Testis (tissue), 3 donors: ENCODE data around the gene GRM8. TPM values are rescaled to one million over a fixed set of nuclear protein-coding genes. Genes with fewer than 3 reads are reported as not detected.

Experiments used
- DNase-seq: peaks from one replicate; pipeline ENCODE4 v3.0.0-alpha.2; 2019
- H3K27ac ChIP-seq, 2 donors: fragments of 200-600 bp; sonication (generic); one replicate each; pipeline ENCODE4 v1.5.1; 2019
- H3K27me3 ChIP-seq: fragments of 200-600 bp; sonication (generic); one replicate; pipeline ENCODE4 v1.5.1; 2019
- H3K36me3 ChIP-seq: fragments of 200-600 bp; sonication (generic); one replicate; pipeline ENCODE4 v1.5.1; 2017; ENCODE audit warnings: low read depth; ENCODE audit errors: missing control alignments
- H3K4me1 ChIP-seq: fragments of 200-600 bp; sonication (generic); one replicate; pipeline ENCODE4 v1.5.1; 2019
- H3K4me3 ChIP-seq, 2 donors: fragments of 200-600 bp; sonication (generic); one replicate each; pipeline ENCODE4 v1.5.1; 2017 to 2019
- H3K9me3 ChIP-seq: fragments of 200-600 bp; sonication (generic); one replicate; pipeline ENCODE4 v1.5.1; 2017
- CTCF ChIP-seq, 3 experiments: fragments of 450-650 bp in 2 of 3; fragments of 200-600 bp in 1 of 3; sonication (generic) in 1 of 3; IDR thresholded peaks; one replicate each; pipeline ENCODE4 v1.5.1; 2016 to 2019; ENCODE audit warnings: antibody characterized with exemption in 3 of 3, mild to moderate bottlenecking in 2 of 3, moderate library complexity in 1 of 3
- POLR2A ChIP-seq: fragments of 450-650 bp; IDR thresholded peaks from one replicate; pipeline ENCODE4 v1.6.1; 2017; ENCODE audit warnings: antibody characterized with exemption, mild to moderate bottlenecking, moderate library complexity
- WGBS, 2 donors: methylation state at CpG; one replicate each; pipeline ENCODE4 v1.1.5; 2018; 5-methylcytosine and 5-hydroxymethylcytosine counted together
- intact Hi-C: fragments of 100-400 bp; cut with DNase I; formaldehyde crosslinking; loops from one replicate; pipeline ENCODE4 v1.15.1; 2023; ENCODE audit warnings: low total_unique reads
- polyA plus RNA-seq: library from polyadenylated mRNA; stranded (reverse); fragments of 350-450 nt; fragmentation: Illumina TruSeq; extraction: RNeasy Lipid Tissue Mini Kit (QIAGEN cat#74804); gene quantifications from one replicate; pipeline ENCODE4 v1.2.3, GENCODE V29; 2014; ENCODE audit warnings: low read depth, low replicate concordance; ENCODE audit not compliant: insufficient read depth
- total RNA-seq, 2 donors: library from RNA; depleted of rRNA; stranded (reverse); fragments of >200 nt; gene quantifications; one replicate each; pipeline ENCODE4 v1.2.3, GENCODE V29; 2016

Gene GRM8
- total and polyA plus RNA-seq, 3 donors from 2014 or later = 7.1 to 8.2 (median 7.1) TPM

- intact Hi-C loops = no loop called here
- H3K27ac ChIP-seq = no peak overlapping the region
- H3K27me3 ChIP-seq = no peaks in the 10 kb centered on the region
- no peak overlapping the region for H3K4me3 ChIP-seq
- no peaks in the 10 kb centered on the region for H3K36me3 ChIP-seq
- TF ChIP-seq CTCF (IDR thresholded peaks at IDR 0.05) (no peak), POLR2A (no peak)
- DNase-seq = no peak
- no peaks in the 10 kb centered on the region for H3K9me3 ChIP-seq
- H3K4me1 ChIP-seq = no peaks in the 10 kb centered on the region
Measured at GRCh38 chr7:126845331-126845730, 407.4 kb downstream of the GRM8 start.

GRCh38 chr7:126843883-126844282, 408.9 kb downstream of the GRM8 start:
- Histone ChIP-seq H3K4me1 (no peaks in the 10 kb centered on the region), H3K36me3 (no peaks in the 10 kb centered on the region), H3K4me3 (no peak overlapping the region), H3K27me3 (no peaks in the 10 kb centered on the region), H3K27ac (no peak overlapping the region), H3K9me3 (no peaks in the 10 kb centered on the region)
- intact Hi-C loops = no loop called here
- TF ChIP-seq CTCF (IDR thresholded peaks at IDR 0.05) = no peak
- no peak for TF ChIP-seq POLR2A
- no peak for DNase-seq

GRCh38 chr7:126843336-126843735, 409.4 kb downstream of the GRM8 start:
- H3K9me3 ChIP-seq = no peaks in the 10 kb centered on the region

GRCh38 chr7:126842451-126842850, 410.3 kb downstream of the GRM8 start:
- H3K27me3 ChIP-seq = no peaks in the 10 kb centered on the region
- H3K9me3 ChIP-seq = no peaks in the 10 kb centered on the region
- intact Hi-C loops = no loop called here
- DNase-seq = no peak
- H3K36me3 ChIP-seq = no peaks in the 10 kb centered on the region
- 79 to 82% methylated on average over 1 of the region's 1 CpG for WGBS, 2 donors
- H3K4me1 ChIP-seq = no peaks in the 10 kb centered on the region
- TF ChIP-seq CTCF (IDR thresholded peaks at IDR 0.05) = no peak
- TF ChIP-seq POLR2A = no peak
- H3K27ac ChIP-seq = no peak overlapping the region
- no peak overlapping the region for H3K4me3 ChIP-seq

More at GRCh38 chr7:126843336-126843735, 409.4 kb downstream of the GRM8 start:
- Histone ChIP-seq H3K36me3 (no peaks in the 10 kb centered on the region), H3K27ac (no peak overlapping the region), H3K27me3 (no peaks in the 10 kb centered on the region), H3K4me3 (no peak overlapping the region), H3K4me1 (no peaks in the 10 kb centered on the region)
- intact Hi-C loops = no loop called here
- TF ChIP-seq CTCF (IDR thresholded peaks at IDR 0.05) (no peak), POLR2A (no peak)
- DNase-seq = no peak
- 42 to 58% methylated on average over 2 of the region's 2 CpGs for WGBS, 2 donors

GRCh38 chr7:126840869-126841268, 411.9 kb downstream of the GRM8 start:
- intact Hi-C loops = no loop called here
- Histone ChIP-seq H3K4me3 (no peak overlapping the region), H3K9me3 (no peaks in the 10 kb centered on the region), H3K4me1 (no peaks in the 10 kb centered on the region), H3K27me3 (no peaks in the 10 kb centered on the region), H3K36me3 (no peaks in the 10 kb centered on the region), H3K27ac (no peak overlapping the region)
- DNase-seq = no peak
- TF ChIP-seq POLR2A (no peak), CTCF (IDR thresholded peaks at IDR 0.05) (no peak)
